Astrocyte (in vitro differentiated cells and primary cell): ENCODE results near the gene MTA1. TPM values are rescaled to one million over a fixed set of nuclear protein-coding genes. Genes with fewer than 3 reads are reported as not detected.
A peak's percentile ranks its signal among the peaks of the same experiment; 100 is the strongest.

ENCODE experiments used
- DNase-seq: peaks from one replicate; pipeline ENCODE4 v3.0.0-alpha.2; 2010; ENCODE audit warnings: low read depth
- FAIRE-seq: peaks from 2 replicates; lab custom pipeline; 2011; peaks lifted over from hg19 to GRCh38; lab: Jason Lieb, UNC
- H2AFZ ChIP-seq: 2 replicates; pipeline ENCODE4 v1.6.0; 2012; ENCODE audit warnings: low read depth, low read length, inconsistent platforms
- H3K27ac ChIP-seq: 2 replicates; pipeline ENCODE4 v1.5.1; 2011; ENCODE audit warnings: low read depth, low read length, inconsistent platforms
- H3K27me3 ChIP-seq: 2 replicates; pipeline ENCODE4 v1.6.0; 2011; ENCODE audit warnings: low read length, inconsistent platforms; ENCODE audit not compliant: insufficient read depth
- H3K36me3 ChIP-seq: 2 replicates; pipeline ENCODE4 v1.5.1; 2011; ENCODE audit warnings: low read length, inconsistent platforms; ENCODE audit not compliant: insufficient read depth
- H3K4me1 ChIP-seq: 2 replicates; pipeline ENCODE4 v1.5.1; 2011; ENCODE audit warnings: low read length, inconsistent platforms; ENCODE audit not compliant: insufficient read depth
- H3K4me2 ChIP-seq: 2 replicates; pipeline ENCODE4 v1.6.0; 2012; ENCODE audit warnings: low read length, inconsistent platforms
- H3K4me3 ChIP-seq: 2 replicates; pipeline ENCODE4 v1.5.1; 2011; ENCODE audit warnings: low read depth, mild to moderate bottlenecking, low read length, inconsistent platforms; ENCODE audit not compliant: insufficient read depth
- H3K79me2 ChIP-seq: 2 replicates; pipeline ENCODE4 v1.6.0; 2012; ENCODE audit warnings: mild to moderate bottlenecking, low read length, inconsistent platforms; ENCODE audit not compliant: insufficient read depth
- H3K9ac ChIP-seq: 2 replicates; pipeline ENCODE4 v1.6.0; 2012; ENCODE audit warnings: mild to moderate bottlenecking, low read length, inconsistent platforms
- H3K9me3 ChIP-seq: 2 replicates; pipeline ENCODE4 v1.5.1; 2012; ENCODE audit warnings: low read depth, mild to moderate bottlenecking, low read length, inconsistent platforms; ENCODE audit not compliant: insufficient read depth
- H4K20me1 ChIP-seq: 2 replicates; pipeline ENCODE4 v1.6.0; 2012; ENCODE audit warnings: low read length, inconsistent platforms; ENCODE audit not compliant: insufficient read depth
- H3K27ac Mint-ChIP-seq: one replicate; pipeline ENCODE4 v1.8.0; 2021; ENCODE audit warnings: mild to moderate bottlenecking, mixed read lengths; ENCODE audit not compliant: unreplicated experiment
- H3K27me3 Mint-ChIP-seq: one replicate; pipeline ENCODE4 v1.8.0; 2021; ENCODE audit warnings: low read depth, mixed read lengths; ENCODE audit not compliant: unreplicated experiment
- H3K36me3 Mint-ChIP-seq: one replicate; pipeline ENCODE4 v1.8.0; 2021; ENCODE audit warnings: low read depth, mixed read lengths; ENCODE audit not compliant: unreplicated experiment
- H3K4me1 Mint-ChIP-seq: one replicate; pipeline ENCODE4 v1.8.0; 2021; ENCODE audit warnings: low read depth, mixed read lengths; ENCODE audit not compliant: unreplicated experiment
- H3K4me3 Mint-ChIP-seq: one replicate; pipeline ENCODE4 v1.8.0; 2021; ENCODE audit warnings: mild to moderate bottlenecking, moderate library complexity, mixed read lengths; ENCODE audit not compliant: unreplicated experiment
- H3K9me3 Mint-ChIP-seq: one replicate; pipeline ENCODE4 v1.8.0; 2021; ENCODE audit warnings: mild to moderate bottlenecking, mixed read lengths; ENCODE audit not compliant: unreplicated experiment
- CTCF ChIP-seq: IDR thresholded peaks from 2 replicates; pipeline ENCODE4 v1.5.1; 2011; ENCODE audit warnings: low read depth, mild to moderate bottlenecking, inconsistent platforms, low read length, moderate library complexity; ENCODE audit not compliant: insufficient read depth
- EZH2 ChIP-seq: IDR thresholded peaks from 2 replicates; pipeline ENCODE4 v1.6.1; 2012; ENCODE audit warnings: mild to moderate bottlenecking, low read length, inconsistent platforms; ENCODE audit not compliant: insufficient read depth
- total RNA-seq: library from RNA; stranded (reverse); gene quantifications from 2 replicates; pipeline ENCODE4 v1.2.1, GENCODE V29; 2021

Gene MTA1
- total RNA-seq, 1 donor from 2014 or later, result 111 TPM

- Histone ChIP-seq H2AFZ (no peak overlapping the region), H3K9me3 (peaks cover 4% of the 10 kb centered on the region), H3K4me1 (peaks cover 11% of the 10 kb centered on the region), H3K9ac (no peak overlapping the region), H3K4me3 (no peak overlapping the region), H3K4me2 (no peak overlapping the region), H3K27ac (no peak overlapping the region), H4K20me1 (no peaks in the 10 kb centered on the region), H3K36me3 (no peaks in the 10 kb centered on the region), H3K79me2 (peaks cover 13% of the 10 kb centered on the region), H3K27me3 (no peaks in the 10 kb centered on the region)
- Mint-ChIP-seq H3K4me3 (no peak overlapping the region), H3K4me1 (no peaks in the 10 kb centered on the region), H3K9me3 (no peaks in the 10 kb centered on the region), H3K27me3 (no peaks in the 10 kb centered on the region), H3K27ac (no peak overlapping the region), H3K36me3 (peaks cover 7% of the 10 kb centered on the region)
- FAIRE-seq, result no peak
- DNase-seq, result no peak
- TF ChIP-seq EZH2 (no peak), CTCF (no peak)
Measured at GRCh38 chr14:105394714-105395537, 24.7 kb upstream of the MTA1 start.

GRCh38 chr14:105395538-105395854 lies 24.1 kb upstream of the MTA1 start:
- Histone ChIP-seq H3K27me3 (no peaks in the 10 kb centered on the region), H3K4me1 (peaks cover 11% of the 10 kb centered on the region), H3K27ac (no peak overlapping the region), H3K4me3 (no peak overlapping the region), H3K9ac (no peak overlapping the region), H3K79me2 (peaks cover 14% of the 10 kb centered on the region), H3K9me3 (peaks cover 4% of the 10 kb centered on the region), H3K36me3 (no peaks in the 10 kb centered on the region), H4K20me1 (no peaks in the 10 kb centered on the region), H2AFZ (no peak overlapping the region), H3K4me2 (no peak overlapping the region)
- no peak for TF ChIP-seq CTCF
- no peak for TF ChIP-seq EZH2
- DNase-seq (no peak), FAIRE-seq (no peak)
- peaks cover 3% of the 10 kb centered on the region for H3K4me1 Mint-ChIP-seq
- H3K27ac Mint-ChIP-seq, result no peak overlapping the region
- H3K36me3 Mint-ChIP-seq, result peaks cover 11% of the 10 kb centered on the region
- H3K9me3 Mint-ChIP-seq, result peaks cover 5% of the 10 kb centered on the region
- no peak overlapping the region for H3K4me3 Mint-ChIP-seq
- H3K27me3 Mint-ChIP-seq, result no peaks in the 10 kb centered on the region

- Mint-ChIP-seq H3K4me1 (peaks cover 4% of the 10 kb centered on the region), H3K27me3 (no peaks in the 10 kb centered on the region), H3K36me3 (peaks cover 24% of the 10 kb centered on the region), H3K4me3 (peak overlapping the region; percentile 71), H3K27ac (peak overlapping the region; percentile 91), H3K9me3 (peaks cover 13% of the 10 kb centered on the region)
- no peaks in the 10 kb centered on the region for H4K20me1 ChIP-seq
- H2AFZ ChIP-seq, result peak overlapping the region; percentile 86
- H3K4me1 ChIP-seq, result peaks cover 11% of the 10 kb centered on the region
- TF ChIP-seq EZH2 (no peak), CTCF (no peak)
- peak overlapping the region; percentile 84 for H3K9ac ChIP-seq
- H3K9me3 ChIP-seq, result peaks cover 4% of the 10 kb centered on the region
- no peak overlapping the region for H3K4me3 ChIP-seq
- H3K27me3 ChIP-seq, result no peaks in the 10 kb centered on the region
- H3K36me3 ChIP-seq, result no peaks in the 10 kb centered on the region
- peak overlapping the region; percentile 97 for H3K4me2 ChIP-seq
- H3K27ac ChIP-seq, result no peak overlapping the region
- no peak for FAIRE-seq
- H3K79me2 ChIP-seq, result peaks cover 14% of the 10 kb centered on the region
- DNase-seq, result no peak
Measured at GRCh38 chr14:105397350-105397931, 22.2 kb upstream of the MTA1 start.
